ENCODE data around the gene COL2A1.

The COL2A1 gene

GRCh38 chr12:47989666-47990065, 14.6 kb downstream of the COL2A1 start:
- DNase-seq (ENCODE audit: low read depth in 2 of 2) = no peak

DNA sequence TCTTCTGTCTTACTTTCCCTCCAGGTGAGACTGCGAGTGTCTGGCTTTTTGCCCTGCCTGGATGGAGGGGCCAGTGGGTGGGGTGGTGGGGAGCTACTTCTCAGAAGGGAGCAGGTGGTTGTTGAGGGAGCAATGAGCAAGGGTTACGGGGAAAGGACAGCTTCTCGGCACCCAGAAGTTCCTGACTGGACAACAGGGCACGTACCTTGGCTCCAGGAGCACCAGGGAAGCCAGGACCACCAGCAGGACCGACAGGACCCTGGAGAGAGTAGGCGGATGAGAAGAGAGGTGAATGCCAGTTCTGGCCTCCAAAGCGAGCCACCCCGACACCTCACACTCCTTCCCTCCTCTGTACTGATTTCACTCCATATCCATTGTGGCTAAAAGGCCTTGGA, 15.3 kb downstream of the COL2A1 start:
- DNase-seq (ENCODE audit: low read depth in 2 of 2) = no peak

- DNase-seq (ENCODE audit: low read depth in 2 of 2) = no peak
Observed at GRCh38 chr12:47988073-47989022, 15.9 kb downstream of the COL2A1 start.

- no peak for DNase-seq (ENCODE audit: low read depth in 2 of 2)
Observed at GRCh38 chr12:47987411-47988072, 16.7 kb downstream of the COL2A1 start.

GRCh38 chr12:47986832-47987231, 17.4 kb downstream of the COL2A1 start:
- no peak for DNase-seq (ENCODE audit: low read depth in 2 of 2)

- DNase-seq (ENCODE audit: low read depth in 2 of 2) = no peak
Observed at GRCh38 chr12:47986291-47986660, 18.0 kb downstream of the COL2A1 start.

- no peak for DNase-seq (ENCODE audit: low read depth in 2 of 2)
Observed at GRCh38 chr12:47985596-47986290, 18.5 kb downstream of the COL2A1 start.

GRCh38 chr12:47984331-47984801, 19.9 kb downstream of the COL2A1 start:
- DNase-seq (ENCODE audit: low read depth in 2 of 2) = no peak

DNA sequence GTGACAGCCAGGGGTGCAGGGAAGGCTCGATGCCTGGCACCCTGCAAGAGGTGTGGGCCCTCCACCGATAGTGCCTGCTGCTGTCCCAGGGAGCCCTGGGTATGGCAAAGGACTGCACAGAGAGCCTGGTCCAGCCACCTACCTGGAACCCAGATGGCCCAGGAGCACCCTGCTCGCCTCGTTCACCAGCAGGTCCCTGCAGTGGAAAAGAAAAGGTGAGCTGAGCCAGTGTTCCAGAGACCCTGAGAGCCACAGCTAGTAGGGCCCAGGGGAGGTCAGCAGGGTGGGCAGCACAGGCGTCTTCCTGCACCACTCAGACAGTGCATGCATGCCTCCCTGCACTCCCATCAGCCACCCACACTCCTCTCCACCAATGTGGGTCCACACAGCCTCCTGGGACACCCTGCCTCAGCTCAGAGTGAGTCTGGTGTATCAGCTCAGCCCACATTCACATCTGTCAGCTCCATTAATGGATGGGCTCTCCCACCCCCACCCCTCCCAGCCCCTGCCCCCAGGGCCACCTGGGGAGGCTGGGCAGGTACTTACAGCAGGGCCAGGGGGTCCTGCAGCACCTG, 20.6 kb downstream of the COL2A1 start:
- DNase-seq (ENCODE audit: low read depth in 2 of 2) = no peak

GRCh38 chr12:47982770-47983169, 21.5 kb downstream of the COL2A1 start:
- DNase-seq (ENCODE audit: low read depth in 2 of 2) = no peak

GRCh38 chr12:47982311-47982710, 22.0 kb downstream of the COL2A1 start:
- DNase-seq (ENCODE audit: low read depth in 2 of 2) = no peak

GRCh38 chr12:47981496-47982260, 22.6 kb downstream of the COL2A1 start:
- DNase-seq (ENCODE audit: low read depth in 2 of 2) = no peak

- no peak for DNase-seq (ENCODE audit: low read depth in 2 of 2)
Observed at GRCh38 chr12:47980779-47981495, 23.3 kb downstream of the COL2A1 start.

- no peak for DNase-seq (ENCODE audit: low read depth in 2 of 2)
Observed at GRCh38 chr12:47980197-47980596, 24.1 kb downstream of the COL2A1 start.

GRCh38 chr12:47979686-47980085, 24.6 kb downstream of the COL2A1 start:
- DNase-seq (ENCODE audit: low read depth in 2 of 2) = no peak

DNA sequence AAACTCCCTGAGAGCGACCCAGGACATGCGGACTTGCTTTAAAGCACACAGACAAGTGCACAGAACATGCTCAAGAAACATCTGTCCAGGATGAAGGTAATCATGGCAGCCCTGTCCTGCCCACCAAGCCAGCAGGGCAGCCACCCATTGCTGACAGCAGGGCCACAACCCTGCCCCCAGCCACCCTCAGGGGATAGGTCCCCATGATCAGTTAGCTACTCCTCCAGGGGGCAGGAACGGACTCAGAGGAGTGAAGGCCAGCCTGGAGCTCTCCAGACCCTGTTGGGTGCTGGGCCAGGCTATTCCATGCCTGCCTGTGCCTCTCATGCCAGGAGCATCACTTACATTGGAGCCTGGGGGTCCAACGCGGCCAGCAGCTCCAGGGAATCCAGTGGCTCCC, 25.1 kb downstream of the COL2A1 start:
- DNase-seq (ENCODE audit: low read depth in 2 of 2) = no peak

DNA sequence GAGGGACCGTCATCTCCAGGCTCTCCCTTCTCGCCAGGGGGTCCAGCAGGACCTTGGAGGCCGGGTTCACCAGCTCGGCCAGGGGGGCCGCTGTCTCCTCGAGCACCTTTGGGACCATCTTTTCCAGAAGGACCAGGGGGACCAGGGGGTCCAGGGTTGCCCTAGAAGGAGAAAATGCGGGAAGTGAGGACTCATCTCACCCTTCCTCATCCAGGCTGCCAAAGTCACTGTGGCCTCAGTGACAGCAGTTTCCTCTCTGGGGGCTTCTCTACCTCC, 25.7 kb downstream of the COL2A1 start:
- no peak for DNase-seq (ENCODE audit: low read depth in 2 of 2)

- DNase-seq (ENCODE audit: low read depth in 2 of 2) = no peak
Observed at GRCh38 chr12:47977772-47978597, 26.3 kb downstream of the COL2A1 start.

- no peak for DNase-seq (ENCODE audit: low read depth in 2 of 2)
Observed at GRCh38 chr12:47977046-47977771, 27.1 kb downstream of the COL2A1 start.

Data from stimulated activated CD8-positive, alpha-beta memory T cell treated with anti-CD3 and anti-CD28 coated beads, Interleukin-15, amount 100 ng/mL, for 48 hours (primary cell).